GM21619 (cell line): ENCODE data around the gene PXMP2.

Experiments
- ATAC-seq: cut with Tn5 transposase; IDR thresholded peaks from one replicate; pipeline ENCODE4 v1.9.1; 2021; ENCODE audit not compliant: unreplicated experiment

The PXMP2 gene

DNA sequence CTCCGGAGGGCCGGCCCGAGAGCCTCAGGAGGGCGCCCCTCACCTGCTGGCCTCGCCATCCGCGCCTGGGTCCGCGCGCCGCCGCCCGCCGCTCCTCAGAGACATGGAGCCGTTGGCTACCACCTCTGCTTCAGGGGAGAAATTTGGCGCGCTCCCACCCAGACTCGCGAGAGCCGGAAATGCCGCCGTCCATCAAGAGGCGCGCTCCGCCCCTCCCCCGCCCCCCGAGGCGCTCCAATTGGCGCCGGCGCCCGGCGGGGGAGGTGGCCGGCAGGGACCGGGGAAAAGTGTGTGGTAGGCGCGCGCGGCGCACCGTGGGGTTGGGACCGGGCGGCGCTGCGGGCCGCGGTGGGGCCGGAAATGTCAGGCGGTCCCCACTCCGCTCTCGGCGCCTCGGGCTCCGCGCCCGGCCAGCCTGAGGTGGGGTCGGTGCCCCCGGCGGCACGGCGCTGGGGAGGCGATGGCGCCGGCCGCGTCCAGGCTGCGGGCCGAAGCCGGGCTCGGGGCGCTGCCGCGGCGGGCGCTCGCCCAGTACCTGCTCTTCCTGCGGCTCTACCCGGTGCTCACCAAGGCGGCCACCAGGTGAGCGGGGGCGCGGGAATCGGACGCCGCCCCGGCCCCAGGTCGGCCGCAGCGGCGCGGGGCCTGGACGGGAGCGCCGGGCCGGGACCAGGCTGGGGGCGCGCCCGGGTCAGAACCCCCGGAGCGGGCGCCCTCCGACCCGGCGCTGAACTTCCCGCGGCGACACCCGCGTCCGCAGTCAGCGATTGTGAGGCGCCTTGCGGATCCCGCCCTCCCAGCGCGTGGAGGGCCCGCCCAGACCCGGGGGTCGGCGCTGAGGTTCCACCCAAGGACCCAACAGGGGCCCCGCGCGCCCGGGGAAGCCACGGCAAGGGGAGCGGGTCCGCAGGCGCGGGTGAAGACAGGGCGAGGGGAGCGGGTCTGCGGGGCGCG, at the start of gene PXMP2, which contains the start of gene POLE:
Gene PXMP2, plus strand, starts transcription at position 377 of the 954 bp plus-strand sequence. Its CDS starts 84 bp downstream, at position 461.
Gene POLE, minus strand, starts transcription at position 132 of the 954 bp plus-strand sequence. Its CDS starts 27 bp downstream, at position 105.
- ATAC-seq, result peak; percentile 87

DNA sequence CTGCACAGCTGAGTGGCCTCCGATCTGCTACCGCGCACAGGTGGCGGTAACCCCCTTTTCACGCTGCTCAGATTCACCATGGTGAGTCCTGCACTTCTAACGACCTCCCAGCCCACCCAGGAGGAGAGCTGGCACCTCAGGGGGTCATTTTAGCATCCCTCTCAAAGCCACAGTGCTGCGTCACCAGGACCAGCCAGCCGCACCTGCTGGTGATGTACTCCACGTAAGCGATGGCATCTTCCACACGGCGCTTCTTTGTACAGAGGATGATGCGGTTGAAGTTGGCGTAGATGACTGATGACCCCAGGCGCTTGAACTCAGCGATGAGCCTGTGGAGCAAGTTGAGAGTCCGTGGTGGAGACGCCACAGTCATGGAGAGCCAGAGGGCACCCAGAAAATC, 49.6 kb upstream of the PXMP2 start:
- ATAC-seq, result no peak

DNA sequence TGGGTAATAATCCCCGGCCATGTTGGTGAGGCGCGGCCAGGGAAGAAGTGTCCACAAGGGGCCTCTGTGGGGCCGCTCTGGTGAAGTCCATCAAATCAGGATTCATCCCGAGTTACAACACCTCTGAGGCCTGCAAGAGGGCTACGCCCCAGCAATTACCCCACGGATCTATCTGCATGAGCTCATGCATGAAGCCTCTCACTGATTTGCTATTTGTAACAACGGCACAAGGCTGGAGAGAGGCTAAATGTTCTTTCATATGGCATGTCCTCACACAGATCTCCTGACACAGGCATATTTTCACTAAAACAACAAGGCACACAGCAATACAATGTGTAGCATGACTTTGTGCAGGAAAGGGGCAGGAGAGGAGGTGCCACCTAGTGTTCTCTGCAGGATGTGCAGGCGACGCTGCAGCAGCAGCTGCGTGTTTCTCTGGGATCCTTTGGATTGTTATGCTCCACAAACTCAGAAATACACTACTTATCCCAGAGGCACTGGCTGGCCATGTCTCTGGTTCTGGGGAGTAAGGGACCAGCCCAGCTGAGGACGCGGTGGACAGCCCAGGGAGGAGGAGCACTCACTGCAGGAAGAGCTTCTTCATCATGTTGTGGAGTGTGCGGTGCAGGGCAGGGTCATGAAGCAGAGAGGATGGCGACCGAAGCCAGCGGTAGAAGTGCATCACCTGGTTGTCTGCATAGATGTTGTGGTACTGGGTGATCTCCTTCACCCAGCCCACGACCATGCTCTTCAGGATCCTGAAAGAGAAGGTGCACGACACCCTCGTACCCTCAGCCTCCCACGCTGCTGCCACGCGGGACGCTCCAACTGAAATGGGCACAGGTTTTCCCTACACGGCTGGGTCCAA, 48.6 kb upstream of the PXMP2 start:
- no peak for ATAC-seq

DNA sequence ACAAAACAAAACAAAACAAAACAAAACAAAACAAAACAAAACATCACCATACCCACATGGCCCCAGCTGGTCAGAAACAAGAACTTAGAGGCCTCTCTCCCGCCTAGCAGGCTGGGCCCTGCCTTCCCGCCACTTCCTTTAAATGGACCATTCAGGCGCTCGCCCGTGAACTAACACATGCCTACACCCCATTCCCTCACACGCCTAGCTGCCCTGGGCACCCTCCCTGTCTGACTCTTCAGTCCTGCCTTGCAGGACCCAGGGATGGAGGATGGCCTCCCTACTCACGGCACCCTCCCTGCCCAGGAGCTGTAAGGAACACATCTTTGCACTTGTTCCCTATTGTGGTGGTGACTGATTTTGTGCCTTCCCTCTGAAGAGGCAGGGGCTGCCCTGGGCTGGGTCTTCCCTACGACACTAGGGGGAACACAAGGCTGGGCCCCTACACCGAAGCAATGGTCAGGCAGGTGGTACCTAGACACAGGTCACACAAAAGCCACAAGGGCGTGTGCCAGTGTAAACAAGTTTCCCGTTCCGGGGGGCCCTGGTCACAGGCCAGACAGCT, 47.3 kb upstream of the PXMP2 start:
- no peak for ATAC-seq

DNA sequence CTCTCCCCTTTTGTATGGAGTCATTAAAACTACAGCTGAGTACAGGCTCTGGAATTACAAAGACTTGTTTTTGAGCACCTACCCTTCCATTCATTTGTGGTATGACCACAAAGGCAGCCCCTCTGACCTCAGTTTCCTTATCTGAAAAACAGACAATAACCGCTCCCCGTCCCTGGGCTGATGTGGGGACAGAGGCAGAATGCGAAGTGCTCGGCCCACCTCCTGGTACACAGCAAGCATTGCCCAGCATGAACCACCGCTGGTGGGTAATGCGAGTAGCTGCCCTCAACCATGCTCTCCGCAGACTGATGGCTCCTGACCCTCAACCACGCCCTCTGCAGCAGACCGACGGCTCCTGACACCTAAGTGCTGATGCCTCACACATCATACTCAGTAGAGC, 46.5 kb upstream of the PXMP2 start:
- no peak for ATAC-seq

DNA sequence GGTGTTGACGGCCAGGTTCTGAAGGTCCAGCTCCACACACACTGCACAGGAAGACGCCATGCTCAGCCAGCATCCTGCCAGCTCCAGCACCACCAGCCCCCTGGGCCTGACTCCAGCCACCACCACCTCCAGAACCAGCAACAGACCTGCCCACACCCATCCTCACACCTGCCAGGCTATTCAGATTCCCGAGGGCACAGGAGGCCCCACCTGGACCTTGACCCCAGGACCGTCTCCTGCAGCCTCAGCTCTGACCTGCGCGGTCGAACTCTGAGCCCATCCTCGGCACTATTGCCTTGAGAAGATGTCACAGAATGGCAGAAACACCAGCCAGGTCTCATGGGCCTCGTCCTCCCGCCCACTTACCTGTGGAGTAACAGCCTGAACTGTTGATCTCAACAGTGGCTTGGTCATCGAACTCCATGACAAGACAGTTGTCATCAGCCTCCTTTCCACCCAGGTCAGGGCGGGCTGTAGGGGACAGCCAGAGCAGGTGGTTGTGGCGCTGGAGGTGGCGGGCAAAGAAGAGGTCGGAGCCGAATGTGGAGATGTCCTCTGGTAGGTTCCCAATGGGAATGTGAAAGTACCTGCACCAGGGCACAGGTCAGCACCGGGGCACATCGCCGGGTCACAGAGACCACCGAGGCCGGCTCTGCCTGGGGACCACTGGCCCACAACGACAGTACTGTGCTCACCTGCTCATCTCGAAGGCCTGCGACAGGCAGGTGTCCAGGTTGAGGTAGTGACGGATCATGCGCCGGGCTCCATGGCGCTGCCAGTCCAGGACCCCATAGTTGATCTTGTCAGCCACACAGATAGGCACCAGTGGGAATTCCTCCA, 45.4 kb upstream of the PXMP2 start:
- no peak for ATAC-seq

DNA sequence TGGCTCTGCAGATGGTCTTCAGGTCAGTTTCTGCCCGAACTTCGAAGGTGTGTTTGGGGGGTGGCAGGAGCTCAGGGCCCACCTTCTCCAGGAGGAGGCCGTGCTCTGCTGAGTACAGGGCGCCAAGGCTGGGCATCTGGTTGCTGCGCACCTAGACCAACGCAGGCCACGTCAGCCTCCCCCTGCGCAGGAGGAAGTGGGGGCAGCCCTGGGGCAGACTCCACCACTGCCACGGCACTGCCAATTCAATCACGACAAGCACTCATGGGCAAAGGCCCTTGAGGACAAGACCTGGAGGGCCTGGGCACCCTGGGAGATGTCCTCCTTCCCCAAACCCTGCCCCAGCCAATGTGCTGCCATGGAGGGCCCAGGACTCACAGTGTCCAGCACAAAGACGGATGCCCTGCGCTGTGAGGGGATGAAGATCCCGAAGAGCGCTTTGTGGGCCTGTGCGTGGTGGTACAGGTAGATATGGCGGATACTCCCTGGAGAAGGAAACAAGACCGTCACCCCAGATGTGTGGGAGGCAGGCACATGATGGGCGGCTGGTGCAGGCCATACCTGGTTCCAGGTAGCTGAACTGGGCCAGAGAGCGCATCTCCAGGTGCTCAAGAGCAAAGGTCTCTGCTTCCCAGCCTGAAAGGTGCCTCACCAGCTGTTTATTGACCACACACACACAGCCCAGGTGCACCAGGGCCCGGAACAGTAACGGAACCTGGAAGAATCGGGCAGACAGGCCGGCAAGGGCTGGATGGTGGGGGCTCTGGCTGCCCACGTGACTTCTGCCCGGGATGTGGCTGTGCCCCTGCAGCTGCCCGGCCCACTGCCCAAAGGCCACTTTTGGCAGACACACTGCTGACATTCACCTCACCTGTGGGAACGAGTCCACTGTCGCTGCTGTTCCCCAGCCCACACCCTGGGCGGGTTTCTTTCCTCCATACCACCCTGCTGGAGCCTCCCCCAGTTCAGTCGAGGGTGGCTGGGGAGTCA, 44.2 kb upstream of the PXMP2 start:
- no peak for ATAC-seq

DNA sequence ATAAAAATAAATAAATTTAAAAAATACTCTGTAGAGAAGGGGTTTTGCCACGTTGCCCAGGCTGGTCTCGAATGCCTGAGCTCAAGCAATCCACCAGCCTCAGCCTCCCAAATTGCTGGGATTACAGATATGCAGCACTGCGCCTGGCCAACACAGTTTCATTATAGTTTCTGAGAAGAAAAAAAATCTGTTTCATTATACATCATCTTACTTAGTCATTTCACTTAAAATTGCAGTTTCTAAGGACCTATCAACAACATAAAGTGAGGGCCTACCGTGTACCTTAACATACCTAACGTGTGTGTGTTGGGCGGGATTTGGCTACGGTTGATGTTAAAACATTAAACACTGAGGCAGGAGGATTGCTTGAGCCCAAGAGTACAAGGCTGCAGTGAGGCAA, 40.5 kb upstream of the PXMP2 start:
- no peak for ATAC-seq

DNA sequence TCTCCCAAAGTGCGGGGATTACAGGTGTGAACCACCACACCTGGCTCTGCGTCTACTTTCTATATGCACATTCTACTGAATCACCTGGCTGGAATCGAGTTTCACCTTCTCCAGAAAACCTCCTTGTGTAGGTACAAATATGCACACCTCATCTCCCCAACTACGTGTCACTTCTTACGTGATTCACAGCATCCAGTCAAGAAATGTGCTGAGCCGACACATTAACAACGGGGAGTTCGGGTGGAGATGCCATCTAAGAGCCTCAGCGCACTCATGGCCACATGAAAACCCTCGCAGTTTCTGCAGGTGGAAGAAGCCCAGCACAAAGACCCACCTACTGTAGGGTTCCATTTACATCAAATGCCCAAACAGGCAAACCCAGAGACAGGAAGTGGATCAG, 39.5 kb upstream of the PXMP2 start:
- ATAC-seq, result no peak

DNA sequence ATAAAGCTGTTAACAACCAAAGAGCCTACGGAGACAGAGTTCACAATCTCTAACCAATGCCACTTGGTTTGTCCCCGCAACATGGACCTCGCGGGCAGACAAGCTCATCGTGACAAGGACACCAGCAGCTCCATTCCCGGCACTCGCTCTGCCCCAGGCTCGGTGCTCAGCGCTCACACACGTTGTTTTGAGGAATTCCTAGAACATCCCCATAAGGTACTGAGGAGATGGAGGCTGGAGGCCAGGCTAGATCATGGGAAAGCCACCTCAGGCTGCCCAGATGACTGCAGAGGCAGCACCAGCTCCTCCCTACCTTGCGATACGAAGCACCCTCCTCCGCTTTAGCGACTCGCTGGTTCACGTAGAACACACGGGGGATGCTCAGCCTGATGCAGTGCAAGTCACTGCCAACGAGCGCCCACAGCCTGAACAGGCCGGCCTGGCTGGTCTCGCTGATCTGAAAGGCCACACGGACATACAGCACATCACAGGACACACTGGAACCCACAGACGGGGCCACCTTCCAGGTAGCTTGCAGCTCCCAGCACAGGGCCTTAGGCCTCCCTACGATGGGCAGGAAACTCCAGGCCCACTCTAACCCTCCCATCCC, 38.7 kb upstream of the PXMP2 start:
- ATAC-seq, result no peak

DNA sequence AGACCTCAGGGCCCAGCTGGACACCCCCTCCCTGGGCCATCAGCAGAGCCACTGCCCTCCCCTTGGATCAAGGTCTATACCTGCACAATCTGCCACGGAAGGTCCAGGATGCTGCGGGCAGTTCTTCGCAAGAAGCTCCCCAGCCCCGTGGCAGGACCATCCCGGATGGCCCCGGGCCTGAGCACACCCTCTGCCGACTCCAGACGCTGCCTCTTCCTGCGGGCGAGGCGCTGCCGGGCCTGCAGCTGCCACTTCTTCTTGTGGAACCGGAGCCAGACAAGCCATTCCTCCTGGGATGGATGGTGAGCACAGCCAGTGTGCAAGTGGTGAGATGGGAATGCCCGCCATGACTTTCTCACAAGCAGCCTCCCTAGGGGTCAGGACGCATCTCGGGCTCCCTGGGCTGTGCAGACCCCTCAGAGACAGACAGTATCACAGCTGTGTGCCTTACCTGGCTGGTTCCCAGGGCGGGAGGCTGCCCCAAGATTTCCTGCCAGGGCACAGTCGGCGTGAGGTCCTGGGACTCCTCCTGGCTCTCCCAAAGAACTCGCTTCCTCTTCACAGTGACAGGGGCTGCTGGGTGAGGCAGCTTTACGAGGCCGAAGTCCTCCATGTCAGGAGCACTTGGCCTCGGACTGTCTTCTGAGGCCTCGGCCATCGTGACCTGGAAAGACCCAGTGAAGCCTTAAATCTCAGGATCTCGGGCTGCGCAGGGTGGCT, 38.0 kb upstream of the PXMP2 start:
- no peak for ATAC-seq

DNA sequence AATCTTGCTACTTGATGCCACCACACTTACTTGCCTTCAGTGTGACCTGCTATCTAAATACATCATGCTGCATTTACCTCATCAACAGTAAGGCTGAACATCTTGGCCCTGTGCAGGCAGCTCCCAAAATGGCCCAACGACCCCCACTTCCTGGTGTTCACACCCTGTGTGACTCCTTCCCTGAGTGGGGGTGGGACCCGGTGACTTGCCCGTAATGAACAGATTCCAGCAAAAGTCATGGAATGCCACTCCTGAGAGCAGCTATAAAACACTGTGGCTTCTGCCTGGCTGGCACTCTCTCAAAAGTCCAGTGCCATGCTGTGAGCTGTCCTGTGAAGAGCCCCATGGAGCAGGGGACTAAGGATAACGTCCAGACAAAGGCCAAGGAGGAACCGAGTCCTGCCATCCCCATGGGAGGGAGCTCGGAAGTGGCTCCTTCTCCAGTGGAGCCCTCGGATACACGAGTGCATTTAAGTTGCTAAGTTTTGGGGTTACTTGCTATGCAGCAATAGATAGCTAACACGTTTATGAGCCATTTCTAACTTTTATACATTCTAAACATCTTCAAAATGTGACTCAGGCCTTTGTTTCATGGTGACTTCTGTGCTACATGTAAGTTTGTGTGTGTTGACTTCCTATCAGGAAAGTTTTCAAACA, 35.8 kb upstream of the PXMP2 start:
- no peak for ATAC-seq

DNA sequence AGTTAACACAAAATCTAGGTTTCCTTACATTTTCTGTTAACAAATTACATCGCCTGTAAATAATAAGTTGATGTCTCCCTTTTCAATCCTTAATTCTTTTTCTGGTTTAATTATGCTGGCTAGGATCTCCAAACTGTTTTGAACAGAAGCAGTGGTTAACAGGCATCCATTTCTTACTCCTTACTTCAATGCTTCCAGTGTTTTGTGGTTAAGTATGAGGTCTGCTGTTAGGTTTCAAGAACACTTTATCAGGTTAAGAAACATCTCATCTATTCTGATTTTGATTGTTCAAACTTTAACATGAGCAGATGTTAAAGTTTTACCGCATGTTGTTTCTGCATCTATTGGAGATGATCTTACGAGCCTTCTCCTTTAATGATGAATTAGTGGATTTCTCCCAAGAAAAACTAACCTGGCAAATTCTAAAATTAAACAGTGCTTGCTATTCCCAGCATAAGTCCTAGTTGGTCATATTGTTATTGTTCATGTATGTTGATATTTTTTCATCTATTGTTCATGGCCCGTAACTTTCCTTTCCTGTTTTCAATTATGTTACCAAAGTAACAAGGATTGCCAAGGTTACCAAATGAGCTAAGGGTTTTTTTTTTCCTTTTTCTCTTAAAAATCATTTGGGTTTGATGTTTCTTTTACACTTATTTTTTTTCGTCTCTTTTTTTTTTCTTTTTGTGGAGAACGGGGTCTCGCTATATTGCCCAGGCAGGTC, 33.7 kb upstream of the PXMP2 start:
- no peak for ATAC-seq

DNA sequence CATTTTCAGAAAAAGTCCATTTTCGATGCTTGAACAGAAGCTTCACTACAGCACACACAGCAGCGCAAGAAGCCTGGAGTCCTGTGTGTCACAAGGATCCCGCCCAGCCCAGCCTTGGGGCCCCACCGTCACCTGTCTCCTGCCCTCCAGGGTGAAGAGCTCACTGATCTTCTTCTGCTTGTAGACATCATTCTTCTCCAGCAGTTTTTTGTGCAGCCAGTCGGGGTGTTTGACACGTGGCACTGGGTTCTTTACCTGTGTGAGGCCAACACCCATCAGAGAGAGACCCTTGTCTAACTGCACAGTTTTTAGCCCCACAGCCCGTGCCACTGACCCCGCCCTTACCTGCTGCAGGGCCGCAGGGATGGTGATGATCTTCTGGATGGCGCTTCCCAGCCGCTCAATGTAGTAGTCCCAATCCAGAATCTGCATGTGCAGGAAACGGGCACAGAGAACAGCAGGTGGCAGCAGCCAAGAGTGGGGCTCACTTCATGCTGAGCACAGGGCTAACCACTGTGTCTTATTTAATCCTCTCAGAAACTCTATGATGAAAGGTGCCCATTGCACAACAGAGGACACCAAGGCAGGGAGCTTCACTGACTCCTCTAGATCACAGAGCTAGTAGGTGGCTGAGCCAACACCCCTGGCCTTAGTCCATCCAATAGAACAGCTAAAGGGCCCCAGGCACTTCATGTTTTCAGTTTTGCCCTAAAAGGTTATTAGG, 30.2 kb upstream of the PXMP2 start:
- ATAC-seq, result no peak

DNA sequence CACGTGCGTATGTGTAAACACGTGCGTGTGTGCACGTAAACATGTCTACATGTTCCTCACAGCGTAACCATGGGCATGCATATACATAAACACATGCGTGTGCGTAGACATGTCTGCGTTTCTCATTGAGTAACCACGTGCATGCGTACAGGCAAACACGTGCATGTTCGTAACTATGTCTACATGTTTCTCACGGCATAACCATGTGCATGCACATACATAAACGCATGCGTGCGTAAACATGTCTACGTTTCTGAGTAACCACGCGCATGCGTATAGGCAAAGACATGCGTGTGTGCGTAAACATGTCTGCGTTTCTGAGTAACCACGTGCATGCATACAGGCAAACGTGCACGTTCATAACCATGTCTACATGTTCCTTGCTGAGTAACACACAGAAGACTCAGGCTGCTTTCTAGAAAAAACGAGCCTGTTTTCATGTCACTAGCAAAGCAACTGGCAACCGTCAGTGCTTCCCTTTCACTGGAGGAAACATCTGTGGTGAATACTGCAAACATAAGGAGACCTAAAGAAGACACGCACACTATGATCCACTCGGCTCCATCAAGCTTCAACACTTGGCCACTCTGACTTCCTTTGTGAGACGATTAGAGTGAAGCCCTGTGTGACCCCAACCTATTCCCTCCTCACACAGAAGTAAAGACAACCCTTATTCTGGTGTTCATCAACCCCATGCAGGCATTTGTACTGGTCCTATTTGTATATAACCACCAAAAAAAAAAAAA, 29.1 kb upstream of the PXMP2 start:
- ATAC-seq, result no peak

DNA sequence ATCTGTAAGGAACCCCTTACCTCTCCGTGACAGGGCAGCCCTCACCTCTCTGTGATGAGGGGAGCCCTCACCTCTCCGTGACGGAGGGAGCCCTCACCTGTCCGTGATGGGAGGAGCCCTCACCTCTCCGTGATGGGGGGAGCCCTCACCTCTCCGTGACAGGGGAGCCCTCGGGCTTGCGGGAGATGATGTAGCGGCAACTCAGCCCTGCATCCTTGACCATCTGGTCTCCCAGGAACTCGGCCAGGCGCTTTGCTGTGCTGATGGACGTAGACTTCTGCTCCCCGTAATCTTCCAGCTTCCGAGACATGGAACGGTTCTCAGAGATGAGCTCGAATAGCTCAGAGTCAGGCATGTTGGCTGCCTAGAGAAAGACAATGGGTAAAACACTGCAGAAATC, 28.2 kb upstream of the PXMP2 start:
- no peak for ATAC-seq
